ENCODE measurements around the gene PRKCD.
A peak's percentile ranks its signal among the peaks of the same experiment; 100 is the strongest.

PRKCD gene

GRCh38 chr3:53126601-53127000 is 34.4 kb upstream of the PRKCD start:
- in situ Hi-C loops (cut with MboI; ENCODE audit: low sequenced_read_pairs, unreplicated experiment), result no loop called here
- no peak for DNase-seq (ENCODE audit: low spot score)
- TF ChIP-seq CTCF (IDR thresholded peaks at IDR 0.05; ENCODE audit: borderline replicate concordance, control extremely low read depth, extremely low read depth, insufficient read depth, missing control alignments), result no peak

GRCh38 chr3:53129344-53129743 is 31.7 kb upstream of the PRKCD start:
- no peak for TF ChIP-seq CTCF (IDR thresholded peaks at IDR 0.05; ENCODE audit: borderline replicate concordance, control extremely low read depth, extremely low read depth, insufficient read depth, missing control alignments)
- in situ Hi-C loops (cut with MboI; ENCODE audit: low sequenced_read_pairs, unreplicated experiment), result no loop called here
- no peak for DNase-seq (ENCODE audit: low spot score)

GRCh38 chr3:53130179-53131061 is 30.6 kb upstream of the PRKCD start, which contains the start of gene RFT1:
TSS of gene RFT1 (minus strand) at chr3:53130435. CDS start at chr3:53130400, 35 bp downstream.
- in situ Hi-C loops (cut with MboI; ENCODE audit: low sequenced_read_pairs, unreplicated experiment), result no loop called here
- DNase-seq (ENCODE audit: low spot score), result peak; percentile 94
- no peak for TF ChIP-seq CTCF (IDR thresholded peaks at IDR 0.05; ENCODE audit: borderline replicate concordance, control extremely low read depth, extremely low read depth, insufficient read depth, missing control alignments)

GRCh38 chr3:53131096-53131495 is 29.9 kb upstream of the PRKCD start:
- TF ChIP-seq CTCF (IDR thresholded peaks at IDR 0.05; ENCODE audit: borderline replicate concordance, control extremely low read depth, extremely low read depth, insufficient read depth, missing control alignments), result no peak
- no peak for DNase-seq (ENCODE audit: low spot score)
- in situ Hi-C loops (cut with MboI; ENCODE audit: low sequenced_read_pairs, unreplicated experiment), result no loop called here

GRCh38 chr3:53132347-53132746 is 28.7 kb upstream of the PRKCD start:
- TF ChIP-seq CTCF (IDR thresholded peaks at IDR 0.05; ENCODE audit: borderline replicate concordance, control extremely low read depth, extremely low read depth, insufficient read depth, missing control alignments), result no peak
- in situ Hi-C loops (cut with MboI; ENCODE audit: low sequenced_read_pairs, unreplicated experiment), result no loop called here
- no peak for DNase-seq (ENCODE audit: low spot score)

GRCh38 chr3:53134631-53135232 is 26.3 kb upstream of the PRKCD start:
- peak; percentile 84 for DNase-seq (ENCODE audit: low spot score)
- in situ Hi-C loops (cut with MboI; ENCODE audit: low sequenced_read_pairs, unreplicated experiment), result loop anchor here (5.0 kb wide), 1 partner anchor 68 kb away; no protein-coding TSS in a partner anchor

More at GRCh38 chr3:53134631-53135232, 26.3 kb upstream of the PRKCD start:
- TF ChIP-seq CTCF (IDR thresholded peaks at IDR 0.05; ENCODE audit: borderline replicate concordance, control extremely low read depth, extremely low read depth, insufficient read depth, missing control alignments), result peak; percentile 88

Measured in GM13976 (cell line).